Kidney glomerular epithelial cell (primary cell): ENCODE data around the gene ZGPAT.

ENCODE experiments used
- DNase-seq: peaks from one replicate; lab custom pipeline; 2025; lab: John Stamatoyannopoulos, UW

Gene ZGPAT

GRCh38 chr20:63692436-63693082 is 15.3 kb upstream of the ZGPAT start:
- DNase-seq, result no peak

GRCh38 chr20:63693083-63693732 is 14.6 kb upstream of the ZGPAT start:
- DNase-seq, result no peak

- DNase-seq, result no peak
Measured at GRCh38 chr20:63693733-63694583, 13.9 kb upstream of the ZGPAT start.

GRCh38 chr20:63694584-63695423 is 13.0 kb upstream of the ZGPAT start:
- DNase-seq, result no peak

- no peak for DNase-seq
Measured at GRCh38 chr20:63695424-63696305, 12.2 kb upstream of the ZGPAT start.

GRCh38 chr20:63696306-63696627 is 11.6 kb upstream of the ZGPAT start:
- no peak for DNase-seq

GRCh38 chr20:63696628-63697356 is 11.0 kb upstream of the ZGPAT start, which contains the start of gene TNFRSF6B:
Gene TNFRSF6B (plus strand): TSS chr20:63696652. CDS start chr20:63696768, 116 bp downstream.
- DNase-seq, result no peak

- no peak for DNase-seq
Measured at GRCh38 chr20:63697357-63697867, 10.4 kb upstream of the ZGPAT start.

- no peak for DNase-seq
Measured at GRCh38 chr20:63697868-63698545, 9.8 kb upstream of the ZGPAT start.

GRCh38 chr20:63698739-63699465 is 8.9 kb upstream of the ZGPAT start:
- peak; percentile 92 for DNase-seq

- DNase-seq, result no peak
Measured at GRCh38 chr20:63699466-63700198, 8.2 kb upstream of the ZGPAT start.

GRCh38 chr20:63700199-63701050 is 7.4 kb upstream of the ZGPAT start:
- no peak for DNase-seq

- no peak for DNase-seq
Measured at GRCh38 chr20:63701051-63701328, 6.8 kb upstream of the ZGPAT start.

GRCh38 chr20:63701329-63702035 is 6.4 kb upstream of the ZGPAT start:
- DNase-seq, result no peak

- no peak for DNase-seq
Measured at GRCh38 chr20:63702036-63702665, 5.7 kb upstream of the ZGPAT start.

GRCh38 chr20:63702751-63703470 is 4.9 kb upstream of the ZGPAT start:
- no peak for DNase-seq
